AML-193 (cell line): ENCODE measurements around the gene SLC35A5.

ENCODE experiments used
- DNase-seq, 2 experiments: peaks; one replicate each; lab custom pipeline; 2025; lab: John Stamatoyannopoulos, UW

Gene SLC35A5

DNA sequence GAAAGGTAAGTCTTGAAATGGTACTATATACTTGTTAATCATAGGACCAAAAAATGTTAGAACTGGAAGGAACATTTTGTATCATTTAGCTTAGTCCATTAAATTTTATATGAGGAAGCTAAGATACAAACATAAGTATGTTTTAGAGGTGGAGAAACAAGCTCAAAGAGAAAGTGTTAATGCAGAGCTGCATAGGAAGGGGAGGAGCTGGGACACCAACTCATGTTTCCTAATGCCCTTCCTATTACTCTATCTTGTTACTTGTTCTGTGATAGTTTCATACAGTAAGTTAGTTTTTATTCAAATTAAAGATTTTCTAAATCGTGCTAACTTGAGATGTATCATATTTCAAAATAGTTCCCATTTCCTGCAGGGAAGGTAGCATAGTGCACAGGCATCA, 7.4 kb downstream of the SLC35A5 start:
- peak; percentile 47 to 65 for DNase-seq

DNA sequence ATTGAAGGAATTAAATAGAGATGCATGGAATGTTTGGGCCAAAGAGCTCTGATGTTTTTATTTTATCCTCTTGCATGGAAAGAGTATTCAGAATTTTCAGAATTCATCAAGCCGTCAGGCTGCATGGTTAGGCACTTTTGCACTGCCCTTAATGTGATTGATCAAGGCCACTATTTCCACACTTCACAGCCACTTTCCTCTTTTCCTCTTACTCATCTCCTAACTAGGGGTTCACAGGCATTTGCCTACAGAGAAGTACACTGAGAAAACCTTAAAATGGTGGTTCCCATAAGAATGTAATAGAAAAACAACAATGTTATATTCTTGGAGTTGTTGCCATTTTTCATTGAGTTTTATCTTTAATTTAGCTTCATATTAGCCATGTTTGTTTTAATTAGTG, 10.9 kb downstream of the SLC35A5 start:
- DNase-seq: peak; percentile 23 to 39

GRCh38 chr3:112579232-112579631, 17.4 kb downstream of the SLC35A5 start:
- peak; percentile 91 to 94 for DNase-seq

- DNase-seq: no peak
These were observed 17.9 kb downstream of the SLC35A5 start for GRCh38 chr3:112579697-112580096.

DNA sequence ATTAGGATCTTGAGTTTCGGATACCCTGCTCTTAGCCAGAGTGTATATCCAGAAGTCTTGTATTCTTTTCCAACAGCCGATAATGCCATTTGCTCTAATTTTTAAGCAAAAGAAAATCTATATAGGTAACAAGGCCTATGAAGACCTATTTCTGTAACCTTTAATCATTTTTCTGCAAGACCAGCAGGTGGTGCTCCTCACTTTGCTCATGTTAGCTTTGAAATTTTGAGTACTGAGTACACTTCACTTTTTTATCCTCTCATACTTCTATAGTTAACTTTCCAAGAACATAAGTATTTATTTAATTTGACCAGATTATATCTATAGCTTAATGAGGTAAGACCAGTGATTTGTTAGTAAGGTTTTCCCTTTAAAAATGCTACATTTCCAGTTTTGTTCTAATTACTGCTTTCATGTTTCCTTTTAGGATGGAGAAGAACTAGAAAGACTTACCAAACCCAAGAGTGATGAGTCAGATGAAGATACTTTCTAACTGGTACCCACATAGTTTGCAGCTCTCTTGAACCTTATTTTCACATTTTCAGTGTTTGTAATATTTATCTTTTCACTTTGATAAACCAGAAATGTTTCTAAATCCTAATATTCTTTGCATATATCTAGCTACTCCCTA, 20.5 kb downstream of the SLC35A5 start:
- peak; percentile 74 to 88 for DNase-seq

DNA sequence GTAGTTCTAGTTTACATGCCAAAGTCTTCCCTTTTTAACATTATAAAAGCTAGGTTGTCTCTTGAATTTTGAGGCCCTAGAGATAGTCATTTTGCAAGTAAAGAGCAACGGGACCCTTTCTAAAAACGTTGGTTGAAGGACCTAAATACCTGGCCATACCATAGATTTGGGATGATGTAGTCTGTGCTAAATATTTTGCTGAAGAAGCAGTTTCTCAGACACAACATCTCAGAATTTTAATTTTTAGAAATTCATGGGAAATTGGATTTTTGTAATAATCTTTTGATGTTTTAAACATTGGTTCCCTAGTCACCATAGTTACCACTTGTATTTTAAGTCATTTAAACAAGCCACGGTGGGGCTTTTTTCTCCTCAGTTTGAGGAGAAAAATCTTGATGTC, 21.3 kb downstream of the SLC35A5 start:
- no peak for DNase-seq

GRCh38 chr3:112585782-112586181, 23.9 kb downstream of the SLC35A5 start:
- no peak for DNase-seq

- DNase-seq: no peak
These were observed 25.5 kb downstream of the SLC35A5 start for GRCh38 chr3:112587336-112587735.

DNA sequence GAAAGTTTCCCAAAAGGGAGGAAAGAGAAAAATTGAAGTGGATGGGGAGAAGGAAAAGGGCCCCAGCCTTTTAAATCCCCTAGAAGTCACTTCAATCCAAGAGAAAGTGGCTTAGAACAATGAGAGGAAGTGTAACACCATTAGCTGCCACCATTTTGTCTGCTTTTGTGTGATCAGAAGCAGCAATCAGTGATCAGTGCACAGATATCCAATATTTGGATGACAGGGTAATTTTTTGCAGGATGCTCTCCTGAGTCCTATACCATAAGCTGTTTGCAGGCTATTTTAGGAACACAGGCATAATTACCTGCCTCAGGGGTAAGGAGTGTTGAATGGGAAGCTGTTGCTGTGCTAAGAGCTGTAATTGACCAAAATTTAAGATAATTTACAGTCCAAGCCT, 31.4 kb downstream of the SLC35A5 start:
- no peak for DNase-seq

DNA sequence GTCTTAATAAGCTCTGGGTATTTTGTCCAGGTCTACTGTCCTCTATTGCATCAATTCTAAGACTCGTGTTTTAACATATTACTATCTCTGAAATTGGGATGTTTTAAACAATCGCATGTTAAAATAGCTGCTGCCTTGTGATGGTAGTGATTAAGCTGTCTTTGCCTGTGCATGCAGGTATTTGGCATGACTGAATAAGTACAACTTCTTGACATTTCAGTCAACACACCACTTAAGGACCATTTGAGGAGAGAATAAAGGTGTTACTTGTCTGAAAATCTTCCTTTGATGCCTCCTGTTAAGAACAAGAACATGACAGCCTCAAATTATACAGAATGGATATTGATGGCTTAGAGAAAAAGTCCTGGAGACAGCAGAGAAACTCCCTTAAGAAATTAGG, 33.0 kb downstream of the SLC35A5 start:
- DNase-seq: no peak

- DNase-seq: no peak
These were observed 36.1 kb downstream of the SLC35A5 start for GRCh38 chr3:112597945-112598344.

DNA sequence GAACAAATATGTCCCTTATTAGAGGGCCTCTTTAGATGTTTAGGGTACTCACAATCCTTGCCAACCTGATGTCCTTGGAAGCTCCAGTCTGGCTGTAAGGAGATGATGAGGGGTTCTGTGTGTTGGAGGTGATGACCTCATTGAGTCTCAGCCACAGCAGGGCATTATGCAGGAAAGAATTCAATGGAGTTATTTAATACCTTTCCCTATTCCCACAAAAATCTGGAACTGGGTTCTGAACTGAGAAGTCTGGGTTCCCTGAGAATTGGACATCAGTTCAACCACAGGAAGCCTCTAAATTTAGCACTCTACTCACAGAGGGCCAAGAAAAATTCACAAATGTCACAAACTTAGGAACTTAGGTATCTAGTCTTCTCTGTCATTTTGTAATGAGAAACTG, 36.9 kb downstream of the SLC35A5 start:
- no peak for DNase-seq

GRCh38 chr3:112602217-112602838, 40.5 kb downstream of the SLC35A5 start:
- DNase-seq: no peak

DNA sequence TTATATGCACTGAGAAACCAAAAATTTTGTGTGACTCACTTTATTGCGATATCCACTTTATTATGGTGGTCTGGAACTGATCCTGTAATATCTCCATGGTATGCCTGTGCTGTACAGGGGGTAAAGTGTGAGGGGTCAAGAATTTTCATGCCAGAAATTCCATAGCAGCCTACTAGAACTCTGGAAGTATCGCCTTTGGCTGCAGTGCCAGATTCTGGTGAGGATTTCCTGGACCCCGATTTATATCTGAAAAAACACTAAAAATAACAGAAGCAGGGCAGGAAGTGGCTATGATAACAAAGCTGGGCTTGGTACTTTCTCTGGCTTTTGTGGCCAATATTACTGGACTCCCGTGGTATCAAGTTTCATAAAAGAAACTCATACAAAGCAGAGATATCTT, 42.7 kb downstream of the SLC35A5 start:
- no peak for DNase-seq

GRCh38 chr3:112605285-112605684, 43.4 kb downstream of the SLC35A5 start:
- DNase-seq: no peak

DNA sequence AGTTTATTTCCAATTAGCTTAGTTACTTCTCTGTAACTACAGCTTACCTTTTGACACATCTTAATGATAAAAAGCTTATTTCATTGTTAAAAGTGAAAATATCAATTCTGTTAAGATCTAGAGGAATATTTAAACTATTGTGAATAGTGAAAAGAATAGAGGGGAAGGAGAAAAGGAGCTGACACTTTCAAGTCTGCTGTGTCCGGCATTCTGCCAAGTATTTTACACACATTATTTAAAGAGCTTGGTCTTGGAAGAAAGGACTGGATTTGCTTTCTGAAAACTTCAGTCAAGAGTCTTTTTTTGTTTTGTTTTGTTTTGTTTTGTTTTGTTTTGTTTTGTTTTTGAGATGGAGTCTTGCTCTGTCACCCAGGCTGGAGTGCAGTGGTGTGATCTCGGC, 44.3 kb downstream of the SLC35A5 start:
- no peak for DNase-seq

- no peak for DNase-seq
These were observed 46.0 kb downstream of the SLC35A5 start for GRCh38 chr3:112607863-112608262.

- DNase-seq: no peak
These were observed 48.3 kb downstream of the SLC35A5 start for GRCh38 chr3:112610121-112610520.

DNA sequence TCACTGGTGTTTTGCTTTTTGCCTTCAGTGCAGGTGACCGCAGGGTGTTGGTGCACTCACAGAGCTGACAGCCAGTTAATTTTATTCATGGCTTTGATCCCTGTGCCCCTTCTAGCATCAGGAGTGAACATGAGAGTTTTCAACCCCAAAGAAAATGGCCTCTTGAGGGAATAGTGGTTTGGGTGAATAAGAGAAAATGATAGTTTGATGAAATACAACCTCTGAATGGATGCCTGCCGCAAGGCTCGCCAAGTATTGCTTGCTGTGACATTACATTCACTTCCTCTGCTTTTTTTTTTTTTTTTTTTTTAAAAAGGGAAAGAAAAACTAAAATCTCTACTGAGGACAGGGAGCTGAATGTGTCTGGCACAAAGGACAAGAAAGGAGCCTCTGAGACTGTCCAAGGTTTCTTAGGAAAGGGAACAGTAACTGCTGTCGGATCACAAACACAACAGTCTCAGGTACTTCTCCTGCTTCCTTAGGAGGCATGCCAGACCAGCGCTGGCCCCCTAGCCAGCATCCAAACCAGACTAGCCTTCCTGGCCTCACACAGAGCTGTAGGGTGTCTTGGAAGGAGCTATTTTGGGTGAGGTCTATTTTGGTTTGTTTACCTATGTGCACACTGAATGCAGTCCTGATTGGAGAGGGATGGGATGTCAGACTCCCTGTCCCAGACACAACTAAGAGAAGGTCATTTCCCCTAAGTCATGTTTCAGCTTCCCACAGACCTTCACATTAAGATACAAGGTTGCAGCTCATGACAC, 50.1 kb downstream of the SLC35A5 start:
- no peak for DNase-seq

GRCh38 chr3:112615989-112616731, 54.3 kb downstream of the SLC35A5 start:
- DNase-seq: no peak

DNA sequence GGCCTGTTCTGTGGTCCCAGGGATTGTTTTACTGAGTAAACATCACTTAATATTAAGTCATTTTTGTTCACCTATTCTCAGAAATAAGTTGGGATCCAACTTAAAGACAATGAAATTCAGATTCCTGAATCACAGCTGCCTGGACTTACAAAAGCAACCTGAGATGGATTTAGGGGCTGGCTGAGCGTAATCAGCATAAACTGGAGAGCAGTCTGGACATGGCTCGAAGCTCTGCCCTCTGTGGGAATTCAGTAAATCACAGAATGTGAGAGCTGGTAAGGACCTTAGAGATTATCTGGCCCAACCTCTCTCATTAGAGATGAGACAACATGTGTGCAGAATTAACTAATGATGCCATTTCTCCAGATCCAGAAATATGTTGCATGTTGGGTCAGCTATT, 55.4 kb downstream of the SLC35A5 start:
- DNase-seq: no peak

- DNase-seq: no peak
These were observed 57.5 kb downstream of the SLC35A5 start for GRCh38 chr3:112619295-112619694.

DNA sequence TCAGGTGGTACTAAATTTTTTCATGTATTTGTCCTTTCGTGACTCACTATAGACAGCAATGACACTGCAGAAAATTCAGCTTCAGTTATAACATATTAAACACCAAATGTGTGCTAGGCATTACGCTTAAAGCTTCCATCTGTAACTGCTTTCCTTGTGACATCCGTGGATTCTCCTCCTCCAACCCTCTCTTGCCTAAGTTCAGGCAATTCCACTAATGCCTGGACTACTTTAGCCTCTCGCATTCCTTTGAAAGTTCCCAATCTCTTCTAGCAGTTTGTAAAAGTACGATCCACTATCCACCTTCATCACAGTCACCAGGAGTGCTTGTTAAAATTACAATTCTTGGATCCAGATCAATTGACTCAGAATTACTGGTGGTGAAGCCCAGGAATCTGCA, 61.4 kb downstream of the SLC35A5 start:
- DNase-seq: no peak
